Hepatocyte (in vitro differentiated cells): ENCODE measurements around the gene SEMA3A.

Source experiments
- CTCF ChIP-seq: fragments of 200-600 bp; sonication (generic); IDR thresholded peaks from 2 replicates; pipeline ENCODE4 v1.5.1; 2016; ENCODE audit warnings: antibody characterized with exemption, mild to moderate bottlenecking; ENCODE audit not compliant: poor library complexity
- EZH2 ChIP-seq: fragments of 200-600 bp; sonication (generic); IDR thresholded peaks from 2 replicates; pipeline ENCODE4 v1.6.1; 2016; ENCODE audit warnings: antibody characterized with exemption, mild to moderate bottlenecking, borderline replicate concordance
- EZH2phosphoT487 ChIP-seq: fragments of 200-600 bp; sonication (generic); IDR thresholded peaks from one replicate; pipeline ENCODE4 v1.6.1; 2018; ENCODE audit warnings: antibody characterized with exemption, mild to moderate bottlenecking, low read depth, moderate library complexity; ENCODE audit not compliant: unreplicated experiment, severe bottlenecking

GRCh38 chr7:84040355-84040754 is 154.2 kb downstream of the SEMA3A start:
- no peak for TF ChIP-seq CTCF
- TF ChIP-seq EZH2: no peak
- TF ChIP-seq EZH2phosphoT487: no peak
